Eye (tissue), 1 donor: ENCODE data around the gene TMIGD1.

Source experiments
- DNase-seq: peaks from one replicate; pipeline ENCODE4 v3.0.0-alpha.2; 2015

The TMIGD1 gene

GRCh38 chr17:30326809-30327208 lies 7.0 kb downstream of the TMIGD1 start:
- no peak for DNase-seq

DNA sequence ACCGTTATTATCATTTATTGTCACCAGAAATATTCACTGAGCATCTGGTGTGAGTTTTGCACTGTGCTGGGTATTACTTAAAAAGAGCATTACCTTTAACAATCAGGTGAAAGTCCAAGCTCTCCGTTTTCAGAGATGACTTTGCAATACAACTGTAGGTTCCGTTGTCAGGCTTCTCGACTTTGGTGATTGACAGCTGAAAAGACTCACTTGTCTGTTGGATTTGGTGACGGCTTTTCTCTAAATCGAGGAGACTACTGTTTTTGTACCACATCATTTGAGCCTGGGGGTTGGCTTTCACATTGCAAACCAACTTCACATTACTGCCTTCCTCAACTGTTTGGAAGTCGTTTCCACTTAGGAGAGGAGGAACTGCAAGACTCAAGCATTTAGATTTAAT lies 9.1 kb downstream of the TMIGD1 start:
- DNase-seq, result no peak

GRCh38 chr17:30323895-30324319 lies 9.9 kb downstream of the TMIGD1 start:
- no peak for DNase-seq

GRCh38 chr17:30323262-30323894 lies 10.5 kb downstream of the TMIGD1 start:
- DNase-seq, result peak; percentile 20

- DNase-seq, result no peak
Measured at GRCh38 chr17:30321314-30321713, 12.5 kb downstream of the TMIGD1 start.

DNA sequence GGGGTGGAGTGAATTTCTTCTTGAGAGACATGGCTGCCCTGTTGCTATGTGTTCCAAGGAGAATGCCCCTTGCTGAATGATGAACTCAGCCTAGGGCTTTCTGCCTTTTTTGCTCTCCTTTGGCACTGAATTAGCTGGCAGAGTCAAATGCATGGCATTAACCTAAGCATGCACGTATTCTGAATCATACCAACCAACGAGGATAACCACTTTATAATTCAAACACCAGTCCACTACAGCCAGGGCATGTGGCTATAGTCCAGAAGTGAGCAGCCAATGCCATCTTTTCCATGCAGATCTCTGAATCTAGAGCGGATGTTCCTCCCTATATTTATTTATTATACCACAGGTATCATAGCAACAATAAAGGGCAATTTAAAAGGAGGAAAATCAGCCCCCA lies 15.7 kb downstream of the TMIGD1 start:
- DNase-seq, result no peak

DNA sequence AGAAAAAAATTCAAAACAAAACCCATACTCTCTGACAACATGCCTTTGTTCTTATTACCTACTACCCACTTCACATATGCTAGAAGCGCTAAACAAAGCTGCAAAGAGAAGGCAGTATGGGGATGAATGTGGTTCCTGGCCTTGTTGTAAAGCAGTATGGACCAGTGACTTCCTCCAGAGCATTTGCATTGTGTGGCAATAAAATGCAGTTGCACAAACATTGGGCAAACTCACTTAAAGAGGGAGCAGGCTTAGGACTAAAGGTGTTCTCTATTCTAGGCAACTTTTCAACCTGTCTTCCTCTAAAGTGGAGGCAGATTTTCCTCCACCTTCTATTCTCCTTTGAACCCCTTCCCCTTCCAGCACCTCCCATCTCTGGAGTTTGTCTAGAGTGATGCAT lies 17.1 kb downstream of the TMIGD1 start:
- no peak for DNase-seq

DNA sequence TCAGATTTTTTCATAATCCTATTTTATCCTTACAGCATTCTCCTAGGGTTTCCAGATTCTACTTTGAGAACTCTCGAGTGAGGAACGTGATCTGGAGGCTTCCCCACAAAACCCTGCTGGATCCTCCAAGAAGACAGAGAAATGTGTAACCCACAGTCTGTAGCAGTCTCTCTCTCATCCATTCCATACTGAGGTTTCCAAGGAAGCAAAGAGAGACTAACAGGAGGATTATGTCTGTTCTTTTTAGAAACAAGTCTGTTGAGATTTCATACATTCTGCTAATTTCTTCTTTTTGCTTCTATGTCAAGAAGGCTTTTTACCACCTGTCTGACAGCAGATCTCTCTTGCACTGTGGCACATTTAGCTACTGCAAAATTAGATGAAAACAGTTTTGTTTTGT lies 18.8 kb downstream of the TMIGD1 start:
- DNase-seq, result no peak

DNA sequence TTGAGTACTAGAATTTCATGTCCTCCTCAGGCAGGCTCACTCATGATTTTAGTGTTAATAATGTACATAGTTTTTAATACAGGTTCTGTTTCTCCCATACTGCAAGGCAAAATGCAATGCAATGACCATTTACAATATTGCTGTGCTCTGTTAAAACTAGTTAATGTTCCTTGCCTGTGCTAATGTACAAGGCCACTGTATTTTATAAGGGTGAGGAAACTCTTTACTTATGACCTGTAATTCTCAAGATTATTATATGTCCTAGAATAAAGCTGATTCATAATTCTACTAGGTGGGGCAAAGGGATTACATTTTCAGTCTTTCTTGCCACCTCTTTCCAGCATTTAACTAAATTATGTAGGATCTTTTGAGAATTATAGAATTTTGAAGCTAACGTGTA lies 19.4 kb downstream of the TMIGD1 start:
- no peak for DNase-seq

DNA sequence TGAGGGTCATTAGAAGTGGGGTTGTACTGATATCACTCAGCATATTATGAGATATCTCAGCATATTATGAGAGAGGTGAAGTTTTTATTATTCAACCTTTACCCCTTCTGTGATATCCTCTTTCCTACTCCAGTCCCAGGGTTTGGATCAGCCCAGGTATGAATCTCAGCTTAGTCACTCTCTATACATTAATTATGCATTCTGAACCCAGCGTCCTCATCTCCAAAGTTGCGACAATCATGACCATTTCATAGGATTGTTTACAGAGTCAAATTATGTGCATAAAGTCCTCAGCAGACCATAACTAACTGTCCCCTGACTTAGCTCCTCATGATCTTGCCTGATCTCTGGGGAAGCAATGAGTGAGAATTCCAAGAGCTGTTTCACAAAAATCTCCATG lies 21.6 kb downstream of the TMIGD1 start:
- DNase-seq, result no peak

DNA sequence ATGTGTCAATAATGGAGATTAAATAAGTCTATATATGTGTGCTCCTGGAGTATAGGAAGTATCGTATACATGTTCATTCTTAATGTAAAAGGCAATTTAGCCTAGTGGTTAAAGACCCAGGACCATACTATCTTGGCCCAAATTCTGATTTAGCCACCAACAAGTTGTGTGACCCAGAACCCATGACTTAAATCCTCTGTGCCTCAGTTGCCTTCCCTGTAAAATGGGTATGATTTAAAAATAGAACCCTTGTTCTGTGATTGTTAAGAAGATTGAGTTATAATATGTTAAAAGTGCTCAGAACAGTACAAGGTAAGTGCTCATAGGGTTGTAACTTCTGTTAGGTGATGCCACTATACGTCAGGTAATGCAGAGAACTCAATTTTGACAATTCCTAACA lies 23.3 kb downstream of the TMIGD1 start:
- DNase-seq, result no peak

- no peak for DNase-seq
Measured at GRCh38 chr17:30309591-30309990, 24.3 kb downstream of the TMIGD1 start.

GRCh38 chr17:30308406-30308805 lies 25.5 kb downstream of the TMIGD1 start:
- DNase-seq, result no peak

DNA sequence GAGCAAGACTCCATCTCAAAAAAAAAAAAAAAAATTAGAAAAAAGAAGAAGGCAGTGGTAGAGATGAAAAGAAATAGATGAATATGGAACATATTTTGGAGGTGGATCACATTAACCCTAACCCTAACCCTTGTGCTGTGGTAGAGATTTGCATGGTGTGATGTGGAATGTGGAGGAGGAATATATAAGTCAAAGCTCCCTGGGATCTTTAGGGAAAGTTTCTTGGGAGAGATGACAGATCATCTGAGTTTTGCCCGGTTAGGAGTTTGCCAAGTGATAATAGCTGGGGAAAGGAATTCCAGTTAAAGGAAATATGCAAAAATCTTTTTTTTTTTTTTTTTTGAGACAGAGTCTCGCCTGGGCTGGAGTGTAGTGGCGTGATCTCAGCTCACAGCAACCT lies 29.1 kb downstream of the TMIGD1 start:
- DNase-seq, result no peak

DNA sequence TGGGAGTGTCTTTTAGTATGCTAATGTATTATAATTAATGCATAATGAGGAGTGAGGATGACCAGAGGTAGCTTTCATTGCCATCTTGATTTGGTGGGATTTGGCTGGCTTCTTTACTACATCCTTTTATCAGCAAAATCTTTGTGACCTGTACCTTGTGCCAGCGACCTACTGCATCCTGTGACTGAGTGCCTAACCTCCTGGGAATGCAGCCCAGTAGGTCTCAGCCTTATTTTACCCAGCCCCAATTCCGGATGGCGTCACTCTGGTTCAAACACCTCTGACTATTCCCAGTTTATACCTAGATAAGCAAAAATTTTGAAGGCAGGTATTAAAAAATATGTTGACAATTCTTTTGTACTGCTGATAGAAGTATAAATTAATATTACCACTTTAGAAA lies 31.6 kb downstream of the TMIGD1 start:
- DNase-seq, result no peak

- DNase-seq, result no peak
Measured at GRCh38 chr17:30300818-30301217, 33.0 kb downstream of the TMIGD1 start.

DNA sequence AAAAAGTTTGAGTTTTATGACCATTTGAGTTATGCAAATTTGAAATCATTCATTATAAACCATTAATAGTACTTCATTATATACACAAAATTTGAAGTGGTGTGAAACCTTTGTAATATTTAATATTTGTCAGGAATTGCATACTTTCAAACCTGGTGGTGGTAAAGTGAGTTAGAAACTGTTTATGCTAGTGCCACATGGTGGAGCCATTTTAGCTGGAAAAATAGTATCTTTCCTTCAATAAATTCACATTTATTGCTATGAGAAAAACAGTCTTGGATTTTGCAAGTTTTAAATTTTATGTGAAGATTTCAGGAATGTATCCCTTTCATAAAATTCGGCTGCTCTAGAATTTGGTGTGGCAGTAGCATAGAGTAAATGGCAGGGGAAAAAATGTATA lies 34.9 kb downstream of the TMIGD1 start:
- no peak for DNase-seq

GRCh38 chr17:30297715-30298114 lies 36.1 kb downstream of the TMIGD1 start:
- DNase-seq, result no peak

DNA sequence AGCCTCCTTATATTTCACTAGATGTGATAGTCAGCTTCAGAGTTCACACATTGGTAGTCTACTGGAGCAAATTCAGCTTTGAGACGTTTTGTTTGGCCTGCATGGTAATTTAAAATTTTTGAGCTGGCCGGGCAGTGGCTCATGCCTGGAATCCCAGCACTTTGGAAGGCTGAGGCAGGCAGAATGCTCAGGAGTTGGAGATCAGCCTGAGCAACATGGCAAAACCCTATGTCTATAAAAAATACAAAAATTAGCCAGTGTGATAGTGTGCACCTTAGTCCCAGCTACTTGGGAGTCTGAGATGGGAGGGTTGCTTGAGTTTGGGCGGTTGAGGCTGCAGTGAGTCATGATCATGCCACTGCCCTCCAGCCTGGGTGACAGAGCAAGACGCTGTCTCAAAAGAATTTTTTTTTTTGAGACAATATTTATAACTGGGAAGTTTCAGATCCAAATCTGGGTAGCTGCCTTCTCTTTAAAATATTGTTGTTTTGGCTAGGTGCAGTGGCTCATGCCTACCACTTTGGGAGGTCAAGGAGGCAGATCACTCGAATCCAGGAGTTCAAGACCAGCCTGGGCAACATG lies 37.3 kb downstream of the TMIGD1 start:
- DNase-seq, result no peak

DNA sequence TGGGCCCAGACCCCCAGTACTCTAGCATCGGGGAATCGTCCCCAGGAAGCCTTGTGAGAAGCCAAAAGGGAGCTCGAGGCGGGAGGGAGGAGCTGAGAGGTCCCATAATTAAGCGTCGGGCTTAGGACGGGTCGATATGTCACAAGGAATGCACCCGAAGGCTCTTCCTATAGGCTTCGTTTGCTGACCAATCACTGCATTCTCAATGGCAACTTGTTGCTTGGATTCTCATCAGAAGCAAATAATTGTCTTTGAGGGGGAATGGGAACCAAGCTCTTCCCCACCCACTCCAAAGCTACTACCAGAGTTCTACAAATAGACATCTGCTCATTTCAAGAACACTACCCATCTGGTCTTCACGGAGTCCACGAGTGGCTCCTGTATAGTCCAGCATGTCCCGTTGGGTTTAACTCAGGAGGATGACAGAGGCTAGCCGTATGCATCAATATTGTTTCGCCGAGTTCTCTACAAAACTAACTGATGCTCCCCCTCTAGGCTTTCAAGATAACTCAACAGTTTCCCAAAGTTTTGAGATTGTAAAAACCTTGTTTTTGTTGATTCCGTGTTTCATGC lies 41.5 kb downstream of the TMIGD1 start:
- DNase-seq, result peak; percentile 84

DNA sequence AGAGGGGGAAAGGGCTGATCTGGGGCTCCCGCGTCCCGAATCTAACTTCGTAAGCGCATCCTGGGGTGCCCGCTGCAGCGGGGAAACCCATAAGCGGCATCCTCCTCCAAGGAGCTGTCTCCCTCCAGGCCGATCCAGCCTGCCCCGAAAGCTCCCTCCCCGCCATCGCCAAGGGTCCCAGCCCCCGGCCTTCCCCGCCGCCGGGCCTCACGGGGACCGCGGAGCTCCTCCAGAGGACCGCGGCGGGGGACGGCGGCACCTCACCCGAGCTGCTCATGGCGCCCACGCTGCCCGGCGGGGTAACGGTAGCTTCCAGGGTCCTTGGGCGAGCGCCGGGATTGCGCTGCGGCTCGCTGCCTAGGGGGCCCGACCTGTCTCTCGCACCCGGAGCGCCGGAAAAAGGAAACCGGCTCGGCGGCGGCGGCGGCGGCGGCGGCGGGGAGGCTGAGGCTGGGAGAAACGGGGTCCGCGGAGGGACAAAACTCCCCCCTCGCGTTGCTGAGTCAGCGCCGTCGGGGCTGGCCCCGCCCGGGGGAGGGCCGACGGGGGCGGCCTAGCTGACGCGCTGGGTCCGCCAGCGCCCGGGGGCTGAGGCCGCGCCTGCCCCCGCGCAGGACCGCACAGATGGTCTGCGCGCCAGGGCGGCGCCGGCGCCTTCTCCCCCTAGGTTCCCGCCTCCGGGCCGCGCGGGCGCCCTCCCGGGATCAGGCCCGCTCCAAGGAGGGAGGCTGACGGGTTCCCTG lies 42.1 kb downstream of the TMIGD1 start, which contains the start of gene BLMH:
Gene BLMH (minus strand): TSS at position 402 of the 743 bp plus-strand sequence. CDS start 125 bp downstream, at position 277.
- peak; percentile 90 for DNase-seq

DNA sequence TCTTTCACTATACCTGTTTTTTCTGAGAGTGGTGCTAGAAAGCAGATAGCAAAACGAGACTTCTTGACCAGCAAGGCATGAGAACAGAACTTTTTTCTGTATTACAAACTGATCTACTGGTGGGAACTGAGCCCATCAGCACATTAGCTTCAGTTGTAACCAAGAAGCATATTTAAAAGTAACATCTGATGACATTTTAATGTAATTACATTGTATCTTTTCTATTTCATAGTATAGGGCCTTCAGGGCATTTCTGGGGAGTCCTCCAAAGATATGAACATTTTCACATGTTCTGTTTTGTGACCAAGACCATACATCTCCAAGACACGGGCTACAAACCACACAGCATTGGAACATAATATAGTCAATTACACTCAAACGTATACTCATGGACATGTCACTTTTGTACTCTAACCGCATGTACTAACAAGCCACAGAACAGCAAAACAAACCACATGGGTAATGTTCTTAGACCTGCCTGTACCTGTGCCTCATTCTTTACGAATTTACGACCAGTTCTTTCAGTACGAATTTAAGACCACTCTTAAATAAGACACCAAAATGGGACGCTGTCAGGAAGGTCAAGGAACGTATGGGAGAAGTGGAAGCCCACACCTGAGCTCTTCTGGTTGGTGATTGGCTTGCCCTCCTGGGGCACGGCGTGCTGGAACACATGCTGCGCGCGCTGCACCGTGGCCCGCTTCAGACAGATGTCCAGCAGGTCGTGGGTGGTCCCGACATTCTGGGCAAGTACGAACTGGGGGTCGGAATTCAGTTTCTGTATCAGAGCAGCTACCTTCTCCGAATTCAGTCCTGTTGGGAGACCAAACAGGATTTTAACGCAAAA lies 42.9 kb downstream of the TMIGD1 start:
- DNase-seq, result peak; percentile 74

- DNase-seq, result no peak
Measured at GRCh38 chr17:30290077-30290476, 43.8 kb downstream of the TMIGD1 start.
